Epithelial cell of proximal tubule (primary cell): ENCODE measurements around the gene LRRC4C. TPM values are rescaled to one million over a fixed set of nuclear protein-coding genes. Genes with fewer than 3 reads are reported as not detected.

Experiments
- DNase-seq: peaks from one replicate; pipeline ENCODE4 v3.0.0-alpha.2; 2011; ENCODE audit warnings: low read depth
- H3K4me3 ChIP-seq: 2 replicates; pipeline ENCODE4 v1.5.1; 2011; ENCODE audit warnings: low read depth, mild to moderate bottlenecking, low read length
- CTCF ChIP-seq: conservative IDR thresholded peaks from 2 replicates; pipeline ENCODE4 v1.5.1; 2012; ENCODE audit warnings: low read depth, mild to moderate bottlenecking, low read length
- total RNA-seq: library from RNA; depleted of rRNA; stranded (reverse); fragments of >200 nt; gene quantifications from 2 replicates; pipeline ENCODE4 v1.2.3, GENCODE V29; 2015

Gene LRRC4C
- total RNA-seq, 1 donor from 2014 or later = 0.12 TPM

GRCh38 chr11:41225856-41226633 is 233.4 kb downstream of the LRRC4C start:
- no peak for TF ChIP-seq CTCF
- H3K4me3 ChIP-seq = no peak overlapping the region
- DNase-seq = no peak

- no peak overlapping the region for H3K4me3 ChIP-seq
- TF ChIP-seq CTCF = no peak
- DNase-seq = no peak
These were observed 237.2 kb downstream of the LRRC4C start for GRCh38 chr11:41222236-41222635.

GRCh38 chr11:41206388-41206787 is 253.1 kb downstream of the LRRC4C start:
- H3K4me3 ChIP-seq = no peak overlapping the region
- no peak for DNase-seq
- no peak for TF ChIP-seq CTCF

- no peak for DNase-seq
- TF ChIP-seq CTCF = peak; percentile 68
- no peak overlapping the region for H3K4me3 ChIP-seq
These were observed 258.3 kb downstream of the LRRC4C start for GRCh38 chr11:41201156-41201555.

GRCh38 chr11:41190437-41191082 is 268.9 kb downstream of the LRRC4C start:
- H3K4me3 ChIP-seq = no peak overlapping the region
- no peak for TF ChIP-seq CTCF
- DNase-seq = no peak

- no peak overlapping the region for H3K4me3 ChIP-seq
- DNase-seq = no peak
- TF ChIP-seq CTCF = no peak
These were observed 269.6 kb downstream of the LRRC4C start for GRCh38 chr11:41189701-41190436.
